CD14-positive monocyte (primary cell): ENCODE results near the gene ZFYVE1. TPM values are rescaled to one million over a fixed set of nuclear protein-coding genes. Genes with fewer than 3 reads are reported as not detected.
"Not testable (repeated sequence)": the region's sequence is repeated elsewhere in the genome, so short reads cannot be mapped to it uniquely, and the experiment has no call there.

Experiments used
- DNase-seq, 3 donors: peaks; one replicate each; pipeline ENCODE4 v3.0.0-alpha.2; 2011 to 2022
- H2AFZ ChIP-seq: 2 replicates; pipeline ENCODE4 v1.6.0; 2012; ENCODE audit warnings: mild to moderate bottlenecking, low read depth, low read length, inconsistent platforms; ENCODE audit not compliant: insufficient read depth, poor library complexity, severe bottlenecking
- H3K27ac ChIP-seq, 2 donors: 1 replicate in 1 of 2; 2 replicates in 1 of 2; pipeline ENCODE4 v1.5.1; 2012 to 2013; ENCODE audit warnings: low read length in 2 of 2, control low read depth in 1 of 2, inconsistent platforms in 1 of 2, low read depth in 1 of 2, mild to moderate bottlenecking in 1 of 2
- H3K27me3 ChIP-seq, 2 donors: one replicate each; pipeline versions ENCODE4 v1.6.0 to v1.6.1; 2011 to 2013; ENCODE audit warnings: low read length in 2 of 2; ENCODE audit not compliant: control insufficient read depth in 2 of 2, insufficient read depth in 2 of 2
- H3K36me3 ChIP-seq, 2 donors: replicated peaks in 1 of 2; 1 replicate in 1 of 2; 2 replicates in 1 of 2; pipeline versions ENCODE4 v1.5.1 to v1.6.1; 2012 to 2013; ENCODE audit warnings: low read length in 2 of 2, control low read depth in 1 of 2, inconsistent platforms in 1 of 2, mild to moderate bottlenecking in 1 of 2; ENCODE audit not compliant: insufficient read depth in 2 of 2, control insufficient read depth in 1 of 2
- H3K4me1 ChIP-seq, 2 donors: 1 replicate in 1 of 2; 2 replicates in 1 of 2; pipeline versions ENCODE4 v1.5.1 to v1.6.1; 2012 to 2013; ENCODE audit warnings: low read length in 2 of 2, control low read depth in 1 of 2, inconsistent platforms in 1 of 2, mild to moderate bottlenecking in 1 of 2, moderate library complexity in 1 of 2; ENCODE audit not compliant: insufficient read depth in 2 of 2, control insufficient read depth in 1 of 2
- H3K4me2 ChIP-seq: replicated peaks from 2 replicates; pipeline ENCODE3; 2012; ENCODE audit warnings: low read length, moderate library complexity, mild to moderate bottlenecking; ENCODE audit not compliant: poor library complexity, severe bottlenecking; ENCODE audit errors: extremely low read depth
- H3K4me3 ChIP-seq, 3 experiments: fragments of 200-600 bp in 1 of 3; sonication (generic) in 1 of 3; replicated peaks in 1 of 3; 1 replicate in 2 of 3; 2 replicates in 1 of 3; pipeline ENCODE4 v1.5.1; 2011 to 2013; ENCODE audit warnings: low read length in 3 of 3, mild to moderate bottlenecking in 3 of 3, control low read depth in 2 of 3, low read depth in 2 of 3, inconsistent platforms in 1 of 3, moderate library complexity in 1 of 3
- H3K79me2 ChIP-seq: 2 replicates; pipeline ENCODE4 v1.6.0; 2012; ENCODE audit warnings: mild to moderate bottlenecking, control low read depth, inconsistent platforms, low read length, moderate library complexity; ENCODE audit not compliant: insufficient read depth
- H3K9ac ChIP-seq: 2 replicates; pipeline ENCODE4 v1.6.0; 2017; ENCODE audit warnings: low read length, mild to moderate bottlenecking; ENCODE audit not compliant: insufficient read depth, poor library complexity, severe bottlenecking
- H3K9me3 ChIP-seq, 2 donors: replicated peaks in 1 of 2; 1 replicate in 1 of 2; 2 replicates in 1 of 2; pipeline versions ENCODE4 v1.5.1 to v1.6.1; 2012 to 2013; ENCODE audit warnings: low read length in 2 of 2, control low read depth in 1 of 2; ENCODE audit not compliant: control insufficient read depth in 1 of 2, insufficient read depth in 1 of 2
- H4K20me1 ChIP-seq: 2 replicates; pipeline ENCODE4 v1.6.0; 2012; ENCODE audit warnings: mild to moderate bottlenecking, low read length, control low read depth, moderate library complexity; ENCODE audit not compliant: insufficient read depth
- H3K27ac Mint-ChIP-seq, 7 donors: one replicate each; pipeline ENCODE4 v1.8.0; 2020; ENCODE audit warnings: mild to moderate bottlenecking in 7 of 7, mixed read lengths in 7 of 7, moderate library complexity in 6 of 7, inconsistent platforms in 2 of 7
- H3K27me3 Mint-ChIP-seq, 3 donors: one replicate each; pipeline ENCODE4 v1.8.0; 2021 to 2022; ENCODE audit warnings: low read depth in 3 of 3, mild to moderate bottlenecking in 3 of 3, mixed read lengths in 3 of 3, moderate library complexity in 3 of 3, inconsistent platforms in 1 of 3
- H3K36me3 Mint-ChIP-seq, 2 donors: one replicate each; pipeline ENCODE4 v1.8.0; 2020; ENCODE audit warnings: mixed read lengths in 2 of 2, inconsistent platforms in 1 of 2, mild to moderate bottlenecking in 1 of 2
- H3K4me1 Mint-ChIP-seq: one replicate; pipeline ENCODE4 v1.8.0; 2020; ENCODE audit warnings: mild to moderate bottlenecking, mixed read lengths
- H3K4me3 Mint-ChIP-seq, 2 donors: one replicate each; pipeline ENCODE4 v1.8.0; 2020; ENCODE audit warnings: mild to moderate bottlenecking in 2 of 2, mixed read lengths in 2 of 2, moderate library complexity in 1 of 2
- H3K9me3 Mint-ChIP-seq, 7 donors: one replicate each; pipeline ENCODE4 v1.8.0; 2020 to 2022; ENCODE audit warnings: mixed read lengths in 7 of 7, mild to moderate bottlenecking in 6 of 7, moderate library complexity in 6 of 7, inconsistent platforms in 2 of 7
- CTCF ChIP-seq: fragments of 200-600 bp; IDR thresholded peaks from one replicate; pipeline ENCODE4 v1.8.0; 2022; ENCODE audit warnings: antibody characterized with exemption, mild to moderate bottlenecking
- WGBS: methylation state at CpG from one replicate; pipeline ENCODE4 v1.1.5; 2013; ENCODE audit warnings: missing lambda C conversion rate; ENCODE audit not compliant: insufficient coverage; 5-methylcytosine and 5-hydroxymethylcytosine counted together
- intact Hi-C, 2 donors: fragments of 100-400 bp; cut with micrococcal nuclease; formaldehyde crosslinking; loops; one replicate each; pipeline versions ENCODE4 v1.15.0 to v1.15.1; 2023
- polyA plus RNA-seq, 3 donors: library from polyadenylated mRNA; depleted of rRNA in 1 of 3; unstranded in 2 of 3; stranded (reverse) in 1 of 3; fragments of 300-500 nt in 2 of 3; fragments of >200 nt in 1 of 3; fragmentation: Illumina TruSeq in 2 of 3; gene quantifications; 1 replicate in 2 of 3; 2 replicates in 1 of 3; pipeline ENCODE4 v1.2.3, GENCODE V29; 2012 to 2021

ZFYVE1 gene
- polyA plus RNA-seq, 3 donors: 4.9 to 18.6 (median 5.3) TPM

- Histone ChIP-seq H3K9ac (no peak overlapping the region), H3K9me3 (no peaks in the 10 kb centered on the region), H3K4me2 (no peak overlapping the region), H2AFZ (no peak overlapping the region), H3K27me3 (no peaks in the 10 kb centered on the region), H4K20me1 (no peaks in the 10 kb centered on the region), H3K4me3 (no peak overlapping the region), H3K79me2 (no peaks in the 10 kb centered on the region), H3K27ac (no peak overlapping the region), H3K4me1 (no peaks in the 10 kb centered on the region), H3K36me3 (peaks cover under 1 to 9% of the 10 kb centered on the region in 2 donors)
- Mint-ChIP-seq H3K27me3 (peaks cover 0 to 2% (median 0%) of the 10 kb centered on the region in 3 donors), H3K9me3 (no peaks in the 10 kb centered on the region), H3K4me1 (peaks cover 4% of the 10 kb centered on the region), H3K27ac (no peak overlapping the region), H3K4me3 (no peak overlapping the region), H3K36me3 (peaks cover 24 to 25% of the 10 kb centered on the region in 2 donors)
- no peak for TF ChIP-seq CTCF
- intact Hi-C loops: no loop called here
- WGBS: no CpG with 5 or more reads among the region's 6 CpGs
- no peak for DNase-seq
Observed at GRCh38 chr14:72962829-72963312, 64.0 kb downstream of the ZFYVE1 start.

- H3K4me3 ChIP-seq, H2AFZ ChIP-seq, H3K27me3 Mint-ChIP-seq, DNase-seq, intact Hi-C loops, H3K9me3 Mint-ChIP-seq, H4K20me1 ChIP-seq, H3K4me1 Mint-ChIP-seq, H3K4me1 ChIP-seq, H3K27me3 ChIP-seq, H3K36me3 ChIP-seq, H3K4me2 ChIP-seq, H3K27ac ChIP-seq, H3K4me3 Mint-ChIP-seq, H3K9ac ChIP-seq, H3K9me3 ChIP-seq, H3K79me2 ChIP-seq: not testable (repeated sequence)
- WGBS: 85% methylated on average over 10 of the region's 10 CpGs
- Mint-ChIP-seq H3K27ac (peak overlapping the region in 1 of 7 donors; percentile 52), H3K36me3 (peaks cover 20 to 21% of the 10 kb centered on the region in 2 donors)
Observed at GRCh38 chr14:72962336-72962754, 64.6 kb downstream of the ZFYVE1 start.
